ENCODE results near the gene NKAIN2.

The NKAIN2 gene

GRCh38 chr6:124753562-124754105, 950.0 kb downstream of the NKAIN2 start:
- H3K36me3 ChIP-seq (ENCODE audit: control insufficient read depth in 1 of 2, insufficient read depth in 2 of 2, low read length in 2 of 2): no peaks in the 10 kb centered on the region
- H3K27ac ChIP-seq (ENCODE audit: low read depth, low read length): no peak overlapping the region
- no peaks in the 10 kb centered on the region for H3K27me3 ChIP-seq (ENCODE audit: control insufficient read depth in 1 of 2, insufficient read depth in 2 of 2, low read length in 2 of 2)
- no peaks in the 10 kb centered on the region for H3K9me3 ChIP-seq (ENCODE audit: control insufficient read depth in 1 of 2, low read length in 2 of 2)
- H3K9ac ChIP-seq (ENCODE audit: low read depth in 1 of 2, low read length in 2 of 2): no peak overlapping the region
- no peaks in the 10 kb centered on the region for H3K4me1 ChIP-seq (ENCODE audit: control insufficient read depth in 1 of 2, insufficient read depth in 2 of 2, low read length in 2 of 2)
- no peak overlapping the region for H3K4me3 ChIP-seq (ENCODE audit: low read depth in 1 of 2, low read length in 2 of 2)

- H3K27me3 ChIP-seq (ENCODE audit: control insufficient read depth in 1 of 2, insufficient read depth in 2 of 2, low read length in 2 of 2): no peaks in the 10 kb centered on the region
- H3K4me1 ChIP-seq (ENCODE audit: control insufficient read depth in 1 of 2, insufficient read depth in 2 of 2, low read length in 2 of 2): no peaks in the 10 kb centered on the region
- H3K4me3 ChIP-seq (ENCODE audit: low read depth in 1 of 2, low read length in 2 of 2): no peak overlapping the region
- H3K36me3 ChIP-seq (ENCODE audit: control insufficient read depth in 1 of 2, insufficient read depth in 2 of 2, low read length in 2 of 2): no peaks in the 10 kb centered on the region
- no peaks in the 10 kb centered on the region for H3K9me3 ChIP-seq (ENCODE audit: control insufficient read depth in 1 of 2, low read length in 2 of 2)
- H3K27ac ChIP-seq (ENCODE audit: low read depth, low read length): no peak overlapping the region
- no peak overlapping the region for H3K9ac ChIP-seq (ENCODE audit: low read depth in 1 of 2, low read length in 2 of 2)
Observed at GRCh38 chr6:124755321-124755720, 951.7 kb downstream of the NKAIN2 start.

GRCh38 chr6:124757560-124757959, 953.9 kb downstream of the NKAIN2 start:
- no peaks in the 10 kb centered on the region for H3K9me3 ChIP-seq (ENCODE audit: control insufficient read depth in 1 of 2, low read length in 2 of 2)
- no peak overlapping the region for H3K27ac ChIP-seq (ENCODE audit: low read depth, low read length)
- no peak overlapping the region for H3K4me3 ChIP-seq (ENCODE audit: low read depth in 1 of 2, low read length in 2 of 2)
- H3K9ac ChIP-seq (ENCODE audit: low read depth in 1 of 2, low read length in 2 of 2): no peak overlapping the region
- no peaks in the 10 kb centered on the region for H3K36me3 ChIP-seq (ENCODE audit: control insufficient read depth in 1 of 2, insufficient read depth in 2 of 2, low read length in 2 of 2)
- no peaks in the 10 kb centered on the region for H3K27me3 ChIP-seq (ENCODE audit: control insufficient read depth in 1 of 2, insufficient read depth in 2 of 2, low read length in 2 of 2)
- no peaks in the 10 kb centered on the region for H3K4me1 ChIP-seq (ENCODE audit: control insufficient read depth in 1 of 2, insufficient read depth in 2 of 2, low read length in 2 of 2)

- Histone ChIP-seq H3K9ac (ENCODE audit: low read depth in 1 of 2, low read length in 2 of 2) (no peak overlapping the region), H3K9me3 (ENCODE audit: control insufficient read depth in 1 of 2, low read length in 2 of 2) (no peaks in the 10 kb centered on the region), H3K27me3 (ENCODE audit: control insufficient read depth in 1 of 2, insufficient read depth in 2 of 2, low read length in 2 of 2) (no peaks in the 10 kb centered on the region), H3K36me3 (ENCODE audit: control insufficient read depth in 1 of 2, insufficient read depth in 2 of 2, low read length in 2 of 2) (no peaks in the 10 kb centered on the region), H3K4me3 (ENCODE audit: low read depth in 1 of 2, low read length in 2 of 2) (no peak overlapping the region), H3K27ac (ENCODE audit: low read depth, low read length) (no peak overlapping the region), H3K4me1 (ENCODE audit: control insufficient read depth in 1 of 2, insufficient read depth in 2 of 2, low read length in 2 of 2) (no peaks in the 10 kb centered on the region)
Observed at GRCh38 chr6:124758663-124759062, 955.0 kb downstream of the NKAIN2 start.

GRCh38 chr6:124765280-124765679, 961.6 kb downstream of the NKAIN2 start:
- no peak overlapping the region for H3K4me3 ChIP-seq (ENCODE audit: low read depth in 1 of 2, low read length in 2 of 2)
- H3K4me1 ChIP-seq (ENCODE audit: control insufficient read depth in 1 of 2, insufficient read depth in 2 of 2, low read length in 2 of 2): no peaks in the 10 kb centered on the region
- no peaks in the 10 kb centered on the region for H3K27me3 ChIP-seq (ENCODE audit: control insufficient read depth in 1 of 2, insufficient read depth in 2 of 2, low read length in 2 of 2)
- H3K36me3 ChIP-seq (ENCODE audit: control insufficient read depth in 1 of 2, insufficient read depth in 2 of 2, low read length in 2 of 2): no peaks in the 10 kb centered on the region
- H3K27ac ChIP-seq (ENCODE audit: low read depth, low read length): no peak overlapping the region
- no peak overlapping the region for H3K9ac ChIP-seq (ENCODE audit: low read depth in 1 of 2, low read length in 2 of 2)
- H3K9me3 ChIP-seq (ENCODE audit: control insufficient read depth in 1 of 2, low read length in 2 of 2): no peaks in the 10 kb centered on the region

- H3K27me3 ChIP-seq (ENCODE audit: control insufficient read depth in 1 of 2, insufficient read depth in 2 of 2, low read length in 2 of 2): no peaks in the 10 kb centered on the region
- no peak overlapping the region for H3K9ac ChIP-seq (ENCODE audit: low read depth in 1 of 2, low read length in 2 of 2)
- no peaks in the 10 kb centered on the region for H3K36me3 ChIP-seq (ENCODE audit: control insufficient read depth in 1 of 2, insufficient read depth in 2 of 2, low read length in 2 of 2)
- no peaks in the 10 kb centered on the region for H3K4me1 ChIP-seq (ENCODE audit: control insufficient read depth in 1 of 2, insufficient read depth in 2 of 2, low read length in 2 of 2)
- H3K27ac ChIP-seq (ENCODE audit: low read depth, low read length): no peak overlapping the region
- H3K9me3 ChIP-seq (ENCODE audit: control insufficient read depth in 1 of 2, low read length in 2 of 2): no peaks in the 10 kb centered on the region
- H3K4me3 ChIP-seq (ENCODE audit: low read depth in 1 of 2, low read length in 2 of 2): no peak overlapping the region
Observed at GRCh38 chr6:124768224-124768623, 964.6 kb downstream of the NKAIN2 start.

- Histone ChIP-seq H3K27me3 (ENCODE audit: control insufficient read depth in 1 of 2, insufficient read depth in 2 of 2, low read length in 2 of 2) (no peaks in the 10 kb centered on the region), H3K9me3 (ENCODE audit: control insufficient read depth in 1 of 2, low read length in 2 of 2) (no peaks in the 10 kb centered on the region), H3K27ac (ENCODE audit: low read depth, low read length) (no peak overlapping the region), H3K4me1 (ENCODE audit: control insufficient read depth in 1 of 2, insufficient read depth in 2 of 2, low read length in 2 of 2) (no peaks in the 10 kb centered on the region), H3K9ac (ENCODE audit: low read depth in 1 of 2, low read length in 2 of 2) (no peak overlapping the region), H3K4me3 (ENCODE audit: low read depth in 1 of 2, low read length in 2 of 2) (no peak overlapping the region), H3K36me3 (ENCODE audit: control insufficient read depth in 1 of 2, insufficient read depth in 2 of 2, low read length in 2 of 2) (no peaks in the 10 kb centered on the region)
Observed at GRCh38 chr6:124769811-124770544, 966.3 kb downstream of the NKAIN2 start.

GRCh38 chr6:124770784-124771183, 967.1 kb downstream of the NKAIN2 start:
- Histone ChIP-seq H3K4me1 (ENCODE audit: control insufficient read depth in 1 of 2, insufficient read depth in 2 of 2, low read length in 2 of 2) (no peaks in the 10 kb centered on the region), H3K36me3 (ENCODE audit: control insufficient read depth in 1 of 2, insufficient read depth in 2 of 2, low read length in 2 of 2) (no peaks in the 10 kb centered on the region), H3K9me3 (ENCODE audit: control insufficient read depth in 1 of 2, low read length in 2 of 2) (no peaks in the 10 kb centered on the region), H3K27me3 (ENCODE audit: control insufficient read depth in 1 of 2, insufficient read depth in 2 of 2, low read length in 2 of 2) (no peaks in the 10 kb centered on the region), H3K27ac (ENCODE audit: low read depth, low read length) (no peak overlapping the region), H3K4me3 (ENCODE audit: low read depth in 1 of 2, low read length in 2 of 2) (no peak overlapping the region), H3K9ac (ENCODE audit: low read depth in 1 of 2, low read length in 2 of 2) (no peak overlapping the region)

GRCh38 chr6:124772733-124773319, 969.2 kb downstream of the NKAIN2 start:
- no peak overlapping the region for H3K4me3 ChIP-seq (ENCODE audit: low read depth in 1 of 2, low read length in 2 of 2)
- H3K27me3 ChIP-seq (ENCODE audit: control insufficient read depth in 1 of 2, insufficient read depth in 2 of 2, low read length in 2 of 2): no peaks in the 10 kb centered on the region
- H3K9ac ChIP-seq (ENCODE audit: low read depth in 1 of 2, low read length in 2 of 2): no peak overlapping the region
- no peaks in the 10 kb centered on the region for H3K4me1 ChIP-seq (ENCODE audit: control insufficient read depth in 1 of 2, insufficient read depth in 2 of 2, low read length in 2 of 2)
- H3K9me3 ChIP-seq (ENCODE audit: control insufficient read depth in 1 of 2, low read length in 2 of 2): no peaks in the 10 kb centered on the region
- H3K36me3 ChIP-seq (ENCODE audit: control insufficient read depth in 1 of 2, insufficient read depth in 2 of 2, low read length in 2 of 2): no peaks in the 10 kb centered on the region
- no peak overlapping the region for H3K27ac ChIP-seq (ENCODE audit: low read depth, low read length)

- Histone ChIP-seq H3K4me3 (ENCODE audit: low read depth in 1 of 2, low read length in 2 of 2) (no peak overlapping the region), H3K27ac (ENCODE audit: low read depth, low read length) (no peak overlapping the region), H3K4me1 (ENCODE audit: control insufficient read depth in 1 of 2, insufficient read depth in 2 of 2, low read length in 2 of 2) (no peaks in the 10 kb centered on the region), H3K27me3 (ENCODE audit: control insufficient read depth in 1 of 2, insufficient read depth in 2 of 2, low read length in 2 of 2) (no peaks in the 10 kb centered on the region), H3K36me3 (ENCODE audit: control insufficient read depth in 1 of 2, insufficient read depth in 2 of 2, low read length in 2 of 2) (no peaks in the 10 kb centered on the region), H3K9me3 (ENCODE audit: control insufficient read depth in 1 of 2, low read length in 2 of 2) (no peaks in the 10 kb centered on the region), H3K9ac (ENCODE audit: low read depth in 1 of 2, low read length in 2 of 2) (no peak overlapping the region)
Observed at GRCh38 chr6:124775121-124775520, 971.5 kb downstream of the NKAIN2 start.
